Activated naive CD8-positive, alpha-beta T cell treated with anti-CD3 and anti-CD28 coated beads, Interleukin-2, amount 50 U/mL, for 24 hours (primary cell): Measurements from ENCODE around the gene CHST6.
"Not testable (repeated sequence)": the region's sequence is repeated elsewhere in the genome, so short reads cannot be mapped to it uniquely, and the experiment has no call there.

Experiments
- ATAC-seq: fragments of 150-1000 bp; cut with Tn5 transposase; one replicate; pipeline ENCODE4 v1.10.0; 2021
- DNase-seq: peaks from one replicate; pipeline ENCODE4 v3.0.0; 2021
- H3K27ac Mint-ChIP-seq: one replicate; pipeline ENCODE4 v1.8.0; 2021; ENCODE audit warnings: mild to moderate bottlenecking, mixed read lengths
- H3K27me3 Mint-ChIP-seq: one replicate; pipeline ENCODE4 v1.8.0; 2021; ENCODE audit warnings: mixed read lengths
- H3K36me3 Mint-ChIP-seq: one replicate; pipeline ENCODE4 v1.8.0; 2021; ENCODE audit warnings: low read depth, mixed read lengths
- H3K4me1 Mint-ChIP-seq: one replicate; pipeline ENCODE4 v1.8.0; 2021; ENCODE audit warnings: mixed read lengths
- H3K4me3 Mint-ChIP-seq: one replicate; pipeline ENCODE4 v1.8.0; 2021; ENCODE audit warnings: mild to moderate bottlenecking, moderate library complexity, mixed read lengths
- H3K9me3 Mint-ChIP-seq: one replicate; pipeline ENCODE4 v1.8.0; 2021; ENCODE audit warnings: mixed read lengths

The CHST6 gene

GRCh38 chr16:75495076-75495674 is at the start of gene CHST6:
CHST6 (minus strand) TSS chr16:75495441; CDS start chr16:75479828, 15,613 bp downstream.
- Mint-ChIP-seq H3K4me1 (peaks cover 8% of the 10 kb centered on the region), H3K27me3 (peaks cover 29% of the 10 kb centered on the region), H3K27ac (no peak within 1 kb of the TSS), H3K9me3 (no peaks in the 10 kb centered on the region), H3K4me3 (peak within 1 kb of the TSS; percentile 56), H3K36me3 (no peaks in the 10 kb centered on the region)
- peak; percentile 45 for DNase-seq
- peak; percentile 72 for ATAC-seq

- ATAC-seq, H3K4me3 Mint-ChIP-seq, DNase-seq, H3K27me3 Mint-ChIP-seq, H3K4me1 Mint-ChIP-seq, H3K27ac Mint-ChIP-seq, H3K36me3 Mint-ChIP-seq, H3K9me3 Mint-ChIP-seq: not testable (repeated sequence)
Observed at GRCh38 chr16:75542462-75542861, 47.2 kb upstream of the CHST6 start.

GRCh38 chr16:75541236-75541635 is 46.0 kb upstream of the CHST6 start:
- Mint-ChIP-seq H3K36me3 (peaks cover 2% of the 10 kb centered on the region), H3K27me3 (no peaks in the 10 kb centered on the region), H3K4me3 (no peak overlapping the region), H3K27ac (no peak overlapping the region), H3K4me1 (no peaks in the 10 kb centered on the region), H3K9me3 (no peaks in the 10 kb centered on the region)
- ATAC-seq = no peak
- no peak for DNase-seq

- H3K9me3 Mint-ChIP-seq, H3K27ac Mint-ChIP-seq, H3K4me3 Mint-ChIP-seq, H3K4me1 Mint-ChIP-seq, H3K27me3 Mint-ChIP-seq, H3K36me3 Mint-ChIP-seq, ATAC-seq, DNase-seq: not testable (repeated sequence)
Observed at GRCh38 chr16:75538882-75539565, 43.8 kb upstream of the CHST6 start.

GRCh38 chr16:75537776-75538175 is 42.5 kb upstream of the CHST6 start:
- Mint-ChIP-seq H3K4me1 (no peaks in the 10 kb centered on the region), H3K36me3 (peaks cover 2% of the 10 kb centered on the region), H3K27me3 (no peaks in the 10 kb centered on the region), H3K9me3 (no peaks in the 10 kb centered on the region), H3K27ac (no peak overlapping the region), H3K4me3 (no peak overlapping the region)
- no peak for DNase-seq
- ATAC-seq = no peak

GRCh38 chr16:75535901-75536300 is 40.7 kb upstream of the CHST6 start, which contains the start of gene CHST5:
CHST5 (minus strand) TSS chr16:75536108; CDS start chr16:75530384, 5,724 bp downstream.
- Mint-ChIP-seq H3K4me3 (no peak within 1 kb of the TSS), H3K27me3 (no peaks in the 10 kb centered on the region), H3K27ac (no peak within 1 kb of the TSS), H3K9me3 (no peaks in the 10 kb centered on the region), H3K36me3 (no peaks in the 10 kb centered on the region), H3K4me1 (no peaks in the 10 kb centered on the region)
- DNase-seq (no peak), ATAC-seq (no peak)

- Mint-ChIP-seq H3K4me1 (no peaks in the 10 kb centered on the region), H3K27me3 (no peaks in the 10 kb centered on the region), H3K4me3 (no peak overlapping the region), H3K36me3 (no peaks in the 10 kb centered on the region), H3K27ac (no peak overlapping the region), H3K9me3 (no peaks in the 10 kb centered on the region)
- ATAC-seq = no peak
- DNase-seq = no peak
Observed at GRCh38 chr16:75535211-75535843, 40.1 kb upstream of the CHST6 start.

GRCh38 chr16:75534560-75535205 is 39.4 kb upstream of the CHST6 start:
- DNase-seq (no peak), ATAC-seq (no peak)
- no peaks in the 10 kb centered on the region for H3K9me3 Mint-ChIP-seq
- H3K27ac Mint-ChIP-seq = no peak overlapping the region
- no peak overlapping the region for H3K4me3 Mint-ChIP-seq
- H3K27me3 Mint-ChIP-seq = no peaks in the 10 kb centered on the region
- no peaks in the 10 kb centered on the region for H3K36me3 Mint-ChIP-seq
- H3K4me1 Mint-ChIP-seq = no peaks in the 10 kb centered on the region

- no peak for DNase-seq
- H3K27ac Mint-ChIP-seq = no peak overlapping the region
- no peaks in the 10 kb centered on the region for H3K36me3 Mint-ChIP-seq
- no peaks in the 10 kb centered on the region for H3K9me3 Mint-ChIP-seq
- no peaks in the 10 kb centered on the region for H3K4me1 Mint-ChIP-seq
- H3K4me3 Mint-ChIP-seq = no peak overlapping the region
- no peak for ATAC-seq
- H3K27me3 Mint-ChIP-seq = no peaks in the 10 kb centered on the region
Observed at GRCh38 chr16:75532791-75533190, 37.5 kb upstream of the CHST6 start.

GRCh38 chr16:75532142-75532765 is 37.0 kb upstream of the CHST6 start:
- no peak overlapping the region for H3K27ac Mint-ChIP-seq
- no peaks in the 10 kb centered on the region for H3K4me1 Mint-ChIP-seq
- no peaks in the 10 kb centered on the region for H3K9me3 Mint-ChIP-seq
- no peak overlapping the region for H3K4me3 Mint-ChIP-seq
- no peak for DNase-seq
- no peaks in the 10 kb centered on the region for H3K27me3 Mint-ChIP-seq
- ATAC-seq = peak; percentile 22
- H3K36me3 Mint-ChIP-seq = no peaks in the 10 kb centered on the region

- Mint-ChIP-seq H3K27ac (no peak overlapping the region), H3K36me3 (no peaks in the 10 kb centered on the region)
Observed at GRCh38 chr16:75529959-75530358, 34.7 kb upstream of the CHST6 start.

GRCh38 chr16:75529056-75529905 is 34.0 kb upstream of the CHST6 start:
- H3K36me3 Mint-ChIP-seq = no peaks in the 10 kb centered on the region

More at GRCh38 chr16:75529959-75530358, 34.7 kb upstream of the CHST6 start:
- no peaks in the 10 kb centered on the region for H3K4me1 Mint-ChIP-seq
- H3K27me3 Mint-ChIP-seq = no peaks in the 10 kb centered on the region
- no peak for DNase-seq
- ATAC-seq = no peak
- H3K4me3 Mint-ChIP-seq = no peak overlapping the region
- H3K9me3 Mint-ChIP-seq = no peaks in the 10 kb centered on the region

GRCh38 chr16:75527825-75528299 is 32.6 kb upstream of the CHST6 start:
- Mint-ChIP-seq H3K36me3 (no peaks in the 10 kb centered on the region), H3K4me1 (no peaks in the 10 kb centered on the region), H3K27me3 (no peaks in the 10 kb centered on the region), H3K27ac (no peak overlapping the region), H3K4me3 (no peak overlapping the region), H3K9me3 (no peaks in the 10 kb centered on the region)
- DNase-seq = no peak
- no peak for ATAC-seq

More at GRCh38 chr16:75529056-75529905, 34.0 kb upstream of the CHST6 start:
- Mint-ChIP-seq H3K27me3 (no peaks in the 10 kb centered on the region), H3K4me3 (no peak overlapping the region), H3K9me3 (no peaks in the 10 kb centered on the region), H3K4me1 (no peaks in the 10 kb centered on the region), H3K27ac (no peak overlapping the region)
- no peak for DNase-seq
- no peak for ATAC-seq
